SK-N-MC (cell line): ENCODE measurements around the gene ARIH2.

Source experiments
- EZH2 ChIP-seq: fragments of 200-600 bp; sonication (generic); IDR thresholded peaks from one replicate; pipeline ENCODE4 v1.6.1; 2017; ENCODE audit warnings: antibody characterized with exemption
- POLR2AphosphoS5 ChIP-seq: IDR thresholded peaks from 2 replicates; pipeline ENCODE4 v1.6.1; 2012; ENCODE audit warnings: mild to moderate bottlenecking, low read depth, low read length, borderline replicate concordance

DNA sequence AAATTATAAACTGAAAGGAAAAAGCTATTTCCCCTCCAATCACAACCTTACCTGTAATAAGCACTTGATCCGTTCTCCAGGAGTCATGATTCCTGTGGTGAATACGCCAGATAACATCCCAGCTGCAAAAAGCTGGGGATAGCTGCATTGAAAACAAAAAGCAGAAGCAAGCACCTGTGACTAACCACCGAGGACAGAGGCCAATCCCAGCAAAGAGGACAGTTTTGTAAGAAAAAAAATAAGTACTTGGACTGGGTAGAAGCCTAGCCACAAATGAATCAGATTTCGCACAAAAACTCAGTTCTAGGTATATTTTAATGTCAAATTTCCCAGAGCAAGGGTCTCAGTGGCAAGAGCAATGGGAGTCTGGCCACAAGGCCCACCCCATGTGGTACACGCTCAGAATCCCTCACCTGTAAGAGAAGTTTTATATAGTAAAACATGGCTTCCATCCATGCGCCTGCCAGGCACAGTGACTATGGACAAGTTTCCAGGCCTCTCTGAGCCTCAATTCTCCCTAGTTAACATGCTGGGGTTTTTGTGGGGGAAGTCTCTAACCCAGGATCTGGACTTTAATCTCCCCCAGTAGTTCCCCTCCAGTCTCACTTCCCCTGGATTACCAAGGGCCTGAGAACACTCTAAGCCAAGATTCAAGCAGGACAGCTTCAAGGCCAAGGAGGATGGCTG, 39.2 kb upstream of the ARIH2 start:
- TF ChIP-seq EZH2 (no peak), POLR2AphosphoS5 (no peak)
